ENCODE data around the gene KDM4B. TPM values are rescaled to one million over a fixed set of nuclear protein-coding genes. Genes with fewer than 3 reads are reported as not detected.

Gene KDM4B
- total and polyA plus RNA-seq, 10 of the 15 experiments (the other 5 are each of a cell fraction or from before 2014, with no cell fraction given): 0.47 to 49.6 (median 16.2) TPM

DNA sequence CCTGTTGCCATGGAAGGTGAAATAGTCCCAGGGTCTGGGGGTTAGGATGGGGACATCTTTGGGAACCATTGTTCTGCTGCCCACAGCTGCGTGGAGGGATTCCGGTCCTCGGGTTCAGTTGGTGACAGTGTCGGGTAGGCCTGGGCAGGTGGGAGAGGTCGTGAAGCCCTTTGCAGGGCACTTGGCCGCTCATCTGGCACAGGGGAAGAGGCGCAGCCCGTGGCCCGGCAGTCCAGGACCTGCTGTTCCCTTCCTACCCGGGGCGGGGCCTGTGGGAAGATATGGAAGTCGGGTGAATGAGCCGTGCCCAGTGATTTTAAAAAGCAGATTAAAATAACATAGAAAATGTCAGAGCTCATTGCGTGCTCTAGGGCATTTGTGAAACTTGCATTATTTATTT is 44.8 kb downstream of the KDM4B start (continued):
- TF ChIP-seq, protein P1, sequence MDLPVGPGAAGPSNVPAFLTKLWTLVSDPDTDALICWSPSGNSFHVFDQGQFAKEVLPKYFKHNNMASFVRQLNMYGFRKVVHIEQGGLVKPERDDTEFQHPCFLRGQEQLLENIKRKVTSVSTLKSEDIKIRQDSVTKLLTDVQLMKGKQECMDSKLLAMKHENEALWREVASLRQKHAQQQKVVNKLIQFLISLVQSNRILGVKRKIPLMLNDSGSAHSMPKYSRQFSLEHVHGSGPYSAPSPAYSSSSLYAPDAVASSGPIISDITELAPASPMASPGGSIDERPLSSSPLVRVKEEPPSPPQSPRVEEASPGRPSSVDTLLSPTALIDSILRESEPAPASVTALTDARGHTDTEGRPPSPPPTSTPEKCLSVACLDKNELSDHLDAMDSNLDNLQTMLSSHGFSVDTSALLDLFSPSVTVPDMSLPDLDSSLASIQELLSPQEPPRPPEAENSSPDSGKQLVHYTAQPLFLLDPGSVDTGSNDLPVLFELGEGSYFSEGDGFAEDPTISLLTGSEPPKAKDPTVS (IDR thresholded peaks at IDR 0.05; ENCODE audit: low read depth, low read length): no peak
- TF ChIP-seq GATAD2B (conservative IDR thresholded peaks at IDR 0.05; ENCODE audit: low read depth): no peak

DNA sequence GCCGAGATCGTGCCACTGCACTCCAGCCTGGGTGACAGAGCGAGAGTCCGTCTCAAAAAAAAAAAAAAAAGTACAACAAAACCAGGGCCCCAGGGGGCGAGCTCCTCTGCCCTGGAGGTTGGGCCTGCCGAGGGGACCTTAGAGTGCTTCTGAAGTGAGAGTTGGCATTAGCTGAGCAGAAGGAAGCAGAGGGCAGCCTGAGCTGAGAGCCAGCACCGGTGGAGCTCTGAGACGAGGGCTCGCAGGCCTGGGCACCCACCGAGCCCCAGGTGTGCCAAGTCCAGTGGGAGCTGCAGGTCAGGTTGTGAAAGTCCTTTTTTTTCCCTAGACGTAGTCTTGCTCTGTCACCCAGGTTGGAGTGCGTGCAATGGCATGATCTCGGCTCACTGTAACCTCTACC is 46.0 kb downstream of the KDM4B start:
- Histone ChIP-seq H3K27ac (ENCODE audit: control insufficient read depth, insufficient read depth) (no peak overlapping the region), H3K36me3 (ENCODE audit: control insufficient read depth in 2 of 2, insufficient read depth in 2 of 2, low read length in 1 of 2) (peaks cover 10 to 17% of the 10 kb centered on the region in 2 experiments; a peak in 3 of 4 replicates), H3K9me3 (replicated peaks; ENCODE audit: control insufficient read depth, insufficient read depth, low read length) (no peaks in the 10 kb centered on the region; the same call in 2 of the 3 replicates), H3K9ac (ENCODE audit: control insufficient read depth, insufficient read depth, low read length) (no peak overlapping the region), H4K20me1 (ENCODE audit: control insufficient read depth, insufficient read depth) (peaks cover 8% of the 10 kb centered on the region), H2AFZ (ENCODE audit: control insufficient read depth, low read depth, low read length) (no peak overlapping the region), H3K4me2 (ENCODE audit: control insufficient read depth, insufficient read depth) (no peak overlapping the region), H3K27me3 (replicated peaks in 1 of 2; ENCODE audit: control insufficient read depth in 2 of 2, insufficient read depth in 2 of 2, low read length in 1 of 2) (no peaks in the 10 kb centered on the region), H3K4me1 (ENCODE audit: control insufficient read depth, insufficient read depth, low read length) (no peaks in the 10 kb centered on the region), H3K79me2 (ENCODE audit: control insufficient read depth, insufficient read depth, low read length) (peaks cover 10% of the 10 kb centered on the region), H3K4me3 (no peak overlapping the region)
- no peak for FAIRE-seq
- ChIA-PET POLR2A (no interaction called here), RAD21 (ENCODE audit: unreplicated experiment) (no interaction called here), CTCF (interaction anchor here (1.7 to 2.3 kb wide), 3 partner anchors 14 to 103 kb away, joined by 5 to 9 read pairs (median 5); no protein-coding TSS in a partner anchor), SMC1A (ENCODE audit: uncharacterized antibody, unreplicated experiment) (no interaction called here)
- ATAC-seq: no peak
- in situ Hi-C loops (cut with MboI): no loop called here
- intact Hi-C loops (cut with micrococcal nuclease; ENCODE audit: unreplicated experiment): no loop called here
- no peak for DNase-seq (ENCODE audit: low read depth, low spot score)
- WGBS (ENCODE audit: insufficient coverage, insufficient replicate concordance, low lambda C conversion rate, missing lambda C conversion rate): 94% methylated on average over 13 of the region's 13 CpGs
- no TSS peak for BruUV-seq (replicated peaks)
- TF ChIP-seq, protein P2, sequence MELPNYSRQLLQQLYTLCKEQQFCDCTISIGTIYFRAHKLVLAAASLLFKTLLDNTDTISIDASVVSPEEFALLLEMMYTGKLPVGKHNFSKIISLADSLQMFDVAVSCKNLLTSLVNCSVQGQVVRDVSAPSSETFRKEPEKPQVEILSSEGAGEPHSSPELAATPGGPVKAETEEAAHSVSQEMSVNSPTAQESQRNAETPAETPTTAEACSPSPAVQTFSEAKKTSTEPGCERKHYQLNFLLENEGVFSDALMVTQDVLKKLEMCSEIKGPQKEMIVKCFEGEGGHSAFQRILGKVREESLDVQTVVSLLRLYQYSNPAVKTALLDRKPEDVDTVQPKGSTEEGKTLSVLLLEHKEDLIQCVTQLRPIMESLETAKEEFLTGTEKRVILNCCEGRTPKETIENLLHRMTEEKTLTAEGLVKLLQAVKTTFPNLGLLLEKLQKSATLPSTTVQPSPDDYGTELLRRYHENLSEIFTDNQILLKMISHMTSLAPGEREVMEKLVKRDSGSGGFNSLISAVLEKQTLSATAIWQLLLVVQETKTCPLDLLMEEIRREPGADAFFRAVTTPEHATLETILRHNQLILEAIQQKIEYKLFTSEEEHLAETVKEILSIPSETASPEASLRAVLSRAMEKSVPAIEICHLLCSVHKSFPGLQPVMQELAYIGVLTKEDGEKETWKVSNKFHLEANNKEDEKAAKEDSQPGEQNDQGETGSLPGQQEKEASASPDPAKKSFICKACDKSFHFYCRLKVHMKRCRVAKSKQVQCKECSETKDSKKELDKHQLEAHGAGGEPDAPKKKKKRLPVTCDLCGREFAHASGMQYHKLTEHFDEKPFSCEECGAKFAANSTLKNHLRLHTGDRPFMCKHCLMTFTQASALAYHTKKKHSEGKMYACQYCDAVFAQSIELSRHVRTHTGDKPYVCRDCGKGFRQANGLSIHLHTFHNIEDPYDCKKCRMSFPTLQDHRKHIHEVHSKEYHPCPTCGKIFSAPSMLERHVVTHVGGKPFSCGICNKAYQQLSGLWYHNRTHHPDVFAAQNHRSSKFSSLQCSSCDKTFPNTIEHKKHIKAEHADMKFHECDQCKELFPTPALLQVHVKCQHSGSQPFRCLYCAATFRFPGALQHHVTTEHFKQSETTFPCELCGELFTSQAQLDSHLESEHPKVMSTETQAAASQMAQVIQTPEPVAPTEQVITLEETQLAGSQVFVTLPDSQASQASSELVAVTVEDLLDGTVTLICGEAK (IDR thresholded peaks at IDR 0.05; ENCODE audit: borderline replicate concordance): no peak
- TF ChIP-seq, protein P3, sequence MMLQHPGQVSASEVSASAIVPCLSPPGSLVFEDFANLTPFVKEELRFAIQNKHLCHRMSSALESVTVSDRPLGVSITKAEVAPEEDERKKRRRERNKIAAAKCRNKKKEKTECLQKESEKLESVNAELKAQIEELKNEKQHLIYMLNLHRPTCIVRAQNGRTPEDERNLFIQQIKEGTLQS (IDR thresholded peaks at IDR 0.05; ENCODE audit: borderline replicate concordance, extremely low read depth, low read depth, low read length): no peak
- no peak for TF ChIP-seq RUNX3 (IDR thresholded peaks at IDR 0.05; ENCODE audit: low read length)
- no peak for TF ChIP-seq RELA (IDR thresholded peaks at IDR 0.05; ENCODE audit: borderline replicate concordance, partially characterized antibody)
- TF ChIP-seq, protein P4, sequence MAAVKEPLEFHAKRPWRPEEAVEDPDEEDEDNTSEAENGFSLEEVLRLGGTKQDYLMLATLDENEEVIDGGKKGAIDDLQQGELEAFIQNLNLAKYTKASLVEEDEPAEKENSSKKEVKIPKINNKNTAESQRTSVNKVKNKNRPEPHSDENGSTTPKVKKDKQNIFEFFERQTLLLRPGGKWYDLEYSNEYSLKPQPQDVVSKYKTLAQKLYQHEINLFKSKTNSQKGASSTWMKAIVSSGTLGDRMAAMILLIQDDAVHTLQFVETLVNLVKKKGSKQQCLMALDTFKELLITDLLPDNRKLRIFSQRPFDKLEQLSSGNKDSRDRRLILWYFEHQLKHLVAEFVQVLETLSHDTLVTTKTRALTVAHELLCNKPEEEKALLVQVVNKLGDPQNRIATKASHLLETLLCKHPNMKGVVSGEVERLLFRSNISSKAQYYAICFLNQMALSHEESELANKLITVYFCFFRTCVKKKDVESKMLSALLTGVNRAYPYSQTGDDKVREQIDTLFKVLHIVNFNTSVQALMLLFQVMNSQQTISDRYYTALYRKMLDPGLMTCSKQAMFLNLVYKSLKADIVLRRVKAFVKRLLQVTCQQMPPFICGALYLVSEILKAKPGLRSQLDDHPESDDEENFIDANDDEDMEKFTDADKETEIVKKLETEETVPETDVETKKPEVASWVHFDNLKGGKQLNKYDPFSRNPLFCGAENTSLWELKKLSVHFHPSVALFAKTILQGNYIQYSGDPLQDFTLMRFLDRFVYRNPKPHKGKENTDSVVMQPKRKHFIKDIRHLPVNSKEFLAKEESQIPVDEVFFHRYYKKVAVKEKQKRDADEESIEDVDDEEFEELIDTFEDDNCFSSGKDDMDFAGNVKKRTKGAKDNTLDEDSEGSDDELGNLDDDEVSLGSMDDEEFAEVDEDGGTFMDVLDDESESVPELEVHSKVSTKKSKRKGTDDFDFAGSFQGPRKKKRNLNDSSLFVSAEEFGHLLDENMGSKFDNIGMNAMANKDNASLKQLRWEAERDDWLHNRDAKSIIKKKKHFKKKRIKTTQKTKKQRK (IDR thresholded peaks at IDR 0.05; ENCODE audit: low read depth, low read length): no peak
- TF ChIP-seq IKZF1 (conservative IDR thresholded peaks at IDR 0.05): no peak
- no peak for TF ChIP-seq EGR1 (IDR thresholded peaks at IDR 0.05; ENCODE audit: borderline replicate concordance in 1 of 2, low read depth in 2 of 2, low read length in 2 of 2)

Measured in GM12878 (cell line).